ENCODE data around the gene KRT31.

The KRT31 gene

DNA sequence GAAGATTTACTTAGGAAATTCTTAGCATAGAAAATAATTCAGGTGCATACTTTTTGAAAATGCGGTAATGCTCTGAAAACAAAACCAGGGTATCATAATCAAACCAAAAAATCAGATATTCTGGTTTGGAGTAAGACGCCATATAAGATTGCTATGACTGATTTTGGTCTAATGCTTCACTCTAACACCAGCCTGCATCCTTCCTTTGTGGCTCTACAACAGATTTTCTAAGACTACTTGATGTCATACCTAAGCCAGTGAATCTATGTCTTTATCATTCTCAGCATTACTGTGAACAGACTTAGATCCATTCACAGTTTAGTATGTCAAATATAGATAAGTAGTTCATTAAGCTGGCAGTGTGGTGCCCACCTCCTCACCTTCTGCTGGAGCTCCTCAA lies 28.4 kb downstream of the KRT31 start (continued):
- TF ChIP-seq, protein P1, sequence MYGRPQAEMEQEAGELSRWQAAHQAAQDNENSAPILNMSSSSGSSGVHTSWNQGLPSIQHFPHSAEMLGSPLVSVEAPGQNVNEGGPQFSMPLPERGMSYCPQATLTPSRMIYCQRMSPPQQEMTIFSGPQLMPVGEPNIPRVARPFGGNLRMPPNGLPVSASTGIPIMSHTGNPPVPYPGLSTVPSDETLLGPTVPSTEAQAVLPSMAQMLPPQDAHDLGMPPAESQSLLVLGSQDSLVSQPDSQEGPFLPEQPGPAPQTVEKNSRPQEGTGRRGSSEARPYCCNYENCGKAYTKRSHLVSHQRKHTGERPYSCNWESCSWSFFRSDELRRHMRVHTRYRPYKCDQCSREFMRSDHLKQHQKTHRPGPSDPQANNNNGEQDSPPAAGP (tag by site-specific recombination; IDR thresholded peaks at IDR 0.05) = no peak
- TF ChIP-seq ZNF514 (tag by site-specific recombination; IDR thresholded peaks at IDR 0.05) = no peak

- Histone ChIP-seq H3K4me3 (ENCODE audit: low read depth, low read length) (no peak overlapping the region), H3K27ac (ENCODE audit: extremely low read depth, low read depth, low read length) (no peak overlapping the region), H3K36me3 (ENCODE audit: control insufficient read depth in 2 of 2, insufficient read depth in 1 of 2, low read length in 2 of 2) (no peaks in the 10 kb centered on the region), H3K9me3 (ENCODE audit: control insufficient read depth, insufficient read depth, low read depth, low read length) (no peaks in the 10 kb centered on the region), H3K4me1 (ENCODE audit: control insufficient read depth, insufficient read depth, low read length) (no peaks in the 10 kb centered on the region)
- POLR2A ChIA-PET = interaction anchor here (0.6 kb wide), 1 partner anchor 171 kb away, joined by 4 read pairs; no protein-coding TSS in a partner anchor
- CTCF ChIA-PET = interaction anchor here (0.6 to 2.1 kb wide), 6 partner anchors 11 to 892 kb away, joined by 3 to 9 read pairs (median 3); no protein-coding TSS in a partner anchor
- TF ChIP-seq ZNF404 (tag by site-specific recombination; IDR thresholded peaks at IDR 0.05) (no peak), ELK4 (IDR thresholded peaks at IDR 0.05; ENCODE audit: borderline replicate concordance, low read depth, low read length) (no peak), ZNF571 (tag by site-specific recombination; IDR thresholded peaks at IDR 0.05) (no peak), ZNF341 (tag by site-specific recombination; IDR thresholded peaks at IDR 0.05; ENCODE audit: low read depth) (no peak), ZBTB17 (tag by site-specific recombination; IDR thresholded peaks at IDR 0.05) (0 out of 2 replicates have a peak, but pooled peaks have one; percentile 30), MEIS1 (CRISPR knock-in tag; IDR thresholded peaks at IDR 0.05; ENCODE audit: borderline replicate concordance) (no peak), ZNF645 (tag by site-specific recombination; IDR thresholded peaks at IDR 0.05) (no peak)
These were observed 29.9 kb downstream of the KRT31 start for GRCh38 chr17:41367426-41368075.

DNA sequence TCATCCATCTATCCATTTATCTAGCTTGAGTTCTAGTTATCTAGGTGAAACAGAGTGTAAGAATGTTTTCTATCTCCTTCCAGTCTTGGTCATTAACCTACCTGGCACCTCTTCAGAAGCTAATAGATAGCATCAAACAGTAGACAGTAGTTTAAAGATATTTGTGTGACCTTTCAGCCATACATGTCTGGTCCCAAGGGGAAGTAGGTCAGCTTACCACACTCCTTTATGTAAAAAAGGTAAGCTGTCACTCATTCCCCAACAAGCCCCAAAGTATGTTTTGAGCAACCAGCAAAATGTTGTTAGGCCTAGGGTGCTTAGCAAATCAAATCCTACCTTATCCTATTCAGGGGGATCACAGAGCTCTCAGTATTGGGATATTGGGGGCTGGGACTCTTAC lies 31.3 kb downstream of the KRT31 start:
- TF ChIP-seq ATF2 (tag by site-specific recombination; IDR thresholded peaks at IDR 0.05; ENCODE audit: low read depth) (no peak), ZNF146 (tag by site-specific recombination; IDR thresholded peaks at IDR 0.05) (no peak), ZNF24 (tag by site-specific recombination; IDR thresholded peaks at IDR 0.05) (no peak), ZNF221 (tag by site-specific recombination; IDR thresholded peaks at IDR 0.05; ENCODE audit: borderline replicate concordance) (no peak), ZNF10 (tag by site-specific recombination; IDR thresholded peaks at IDR 0.05) (no peak), ZNF768 (tag by site-specific recombination; IDR thresholded peaks at IDR 0.05) (no peak), YY2 (tag by site-specific recombination; IDR thresholded peaks at IDR 0.05) (no peak), HOXD13 (CRISPR knock-in tag; IDR thresholded peaks at IDR 0.05; ENCODE audit: borderline replicate concordance) (no peak), ZNF274 (IDR thresholded peaks at IDR 0.05; ENCODE audit: low read length) (no peak), ZNF274 (tag by site-specific recombination; IDR thresholded peaks at IDR 0.05; ENCODE audit: borderline replicate concordance) (no peak), ZNF624 (tag by site-specific recombination; IDR thresholded peaks at IDR 0.05) (no peak), ZNF239 (tag by site-specific recombination; IDR thresholded peaks at IDR 0.05) (no peak), ZNF792 (tag by site-specific recombination; IDR thresholded peaks at IDR 0.05) (no peak), SCRT1 (tag by site-specific recombination; IDR thresholded peaks at IDR 0.05; ENCODE audit: borderline replicate concordance) (no peak), SP2 (tag by site-specific recombination; IDR thresholded peaks at IDR 0.05) (no peak)
- no peaks in the 10 kb centered on the region for H3K9me3 ChIP-seq (ENCODE audit: control insufficient read depth, insufficient read depth, low read depth, low read length)
- ChIA-PET POLR2A (no interaction called here), CTCF (interaction anchor here (0.6 to 0.8 kb wide), 3 partner anchors 16 to 404 kb away, joined by 3 read pairs; no protein-coding TSS in a partner anchor)
- H3K36me3 ChIP-seq (ENCODE audit: control insufficient read depth in 2 of 2, insufficient read depth in 1 of 2, low read length in 2 of 2) = no peaks in the 10 kb centered on the region
- H3K27ac ChIP-seq (ENCODE audit: extremely low read depth, low read depth, low read length) = no peak overlapping the region
- no peaks in the 10 kb centered on the region for H3K4me1 ChIP-seq (ENCODE audit: control insufficient read depth, insufficient read depth, low read length)
- H3K4me3 ChIP-seq (ENCODE audit: low read depth, low read length) = no peak overlapping the region

Measured in HEK293 (cell line).